OCI-LY7 (cell line): Measurements from ENCODE around the gene TOP1. TPM values are rescaled to one million over a fixed set of nuclear protein-coding genes. Genes with fewer than 3 reads are reported as not detected.

Experiments used
- BruUV-seq: library from RNA; stranded (reverse); fragments of 400-500 nt; replicated peaks from 2 replicates; lab custom pipeline; 2021; lab: Mats Ljungman, UMichigan
- CTCF ChIA-PET: fragments of 300-600 bp; sonication (Branson Sonifier 250); formaldehyde crosslinking; loops from one replicate; lab custom pipeline; 2022; ENCODE audit warnings: antibody characterized with exemption; ENCODE audit not compliant: unreplicated experiment; lab: Charles Lee
- POLR2A ChIA-PET: fragments of 300-600 bp; sonication (Branson Sonifier 250); formaldehyde crosslinking; loops from one replicate; lab custom pipeline; 2022; ENCODE audit warnings: antibody characterized with exemption; lab: Charles Lee
- DNase-seq: peaks from one replicate; pipeline ENCODE4 v3.0.0-alpha.2; 2015; ENCODE audit warnings: low spot score
- H2AFZ ChIP-seq: fragments of 200-600 bp; sonication (generic), shearing (Covaris generic); 2 replicates; pipeline ENCODE4 v1.6.1; 2014; ENCODE audit warnings: mild to moderate bottlenecking, antibody characterized with exemption, low read length, moderate library complexity
- H3K27ac ChIP-seq: fragments of 200-600 bp; sonication (generic); 2 replicates; pipeline ENCODE4 v1.5.1; 2014; ENCODE audit warnings: mixed run types, low read depth, mild to moderate bottlenecking, moderate library complexity, low read length, inconsistent platforms; ENCODE audit not compliant: poor library complexity, severe bottlenecking
- H3K36me3 ChIP-seq: fragments of 200-600 bp; sonication (generic); 2 replicates; pipeline ENCODE4 v1.6.1; 2014; ENCODE audit warnings: mild to moderate bottlenecking, antibody characterized with exemption, low read length, moderate library complexity, mixed read lengths; ENCODE audit not compliant: insufficient read depth
- H3K4me1 ChIP-seq: fragments of 200-600 bp; sonication (generic); 2 replicates; pipeline ENCODE4 v1.5.1; 2014; ENCODE audit warnings: mild to moderate bottlenecking, low read length; ENCODE audit not compliant: insufficient read depth, poor library complexity, severe bottlenecking
- H3K4me2 ChIP-seq: fragments of 200-600 bp; sonication (generic); 2 replicates; pipeline ENCODE4 v1.6.1; 2014; ENCODE audit warnings: mild to moderate bottlenecking, low read length
- H3K4me3 ChIP-seq: fragments of 200-600 bp; sonication (generic); 2 replicates; pipeline ENCODE4 v1.5.1; 2014; ENCODE audit warnings: mild to moderate bottlenecking, low read depth, low read length; ENCODE audit not compliant: poor library complexity, severe bottlenecking
- H3K79me2 ChIP-seq: fragments of 200-600 bp; sonication (generic); 2 replicates; pipeline ENCODE4 v1.6.1; 2016; ENCODE audit warnings: low read depth, mild to moderate bottlenecking, low read length, moderate library complexity, mixed read lengths; ENCODE audit not compliant: insufficient read depth
- H3K9me2 ChIP-seq: fragments of 200-600 bp; sonication (generic); 2 replicates; pipeline ENCODE4 v1.6.1; 2016; ENCODE audit warnings: mild to moderate bottlenecking, low read length, mixed read lengths; ENCODE audit not compliant: insufficient read depth
- H3K9me3 ChIP-seq: fragments of 200-600 bp; sonication (generic); 2 replicates; pipeline ENCODE4 v1.6.1; 2014; ENCODE audit warnings: mild to moderate bottlenecking, mixed run types, low read length, mixed read lengths
- H4K20me1 ChIP-seq: fragments of 200-600 bp; sonication (generic); 2 replicates; pipeline ENCODE4 v1.6.1; 2014; ENCODE audit warnings: mild to moderate bottlenecking, antibody characterized with exemption, low read length, moderate library complexity, mixed read lengths; ENCODE audit not compliant: insufficient read depth
- CTCF ChIP-seq: fragments of 200-600 bp; sonication (generic); conservative IDR thresholded peaks from 2 replicates; pipeline ENCODE4 v1.5.1; 2014; ENCODE audit warnings: mild to moderate bottlenecking, antibody characterized with exemption, low read length, moderate library complexity, mixed read lengths
- EZH2phosphoT487 ChIP-seq: fragments of 200-600 bp; sonication (generic); IDR thresholded peaks from 2 replicates; pipeline ENCODE4 v1.6.1; 2018; ENCODE audit warnings: low read depth, borderline replicate concordance, mild to moderate bottlenecking, mixed run types, antibody characterized with exemption, low read length, moderate library complexity, mixed read lengths
- intact Hi-C: fragments of 100-400 bp; cut with micrococcal nuclease; formaldehyde crosslinking; loops from one replicate; pipeline ENCODE4 v1.10.0; 2022; ENCODE audit not compliant: unreplicated experiment
- total RNA-seq, 2 experiments: library from RNA; depleted of rRNA in 1 of 2; stranded (reverse); fragments of >200 nt in 1 of 2; shearing (Covaris generic) in 1 of 2; gene quantifications; 2 replicates each; pipeline ENCODE4 v1.2.3, GENCODE V29; 2014 to 2022

Gene TOP1
- total RNA-seq, 2 experiments from 2014 or later, result 44.6 to 200 TPM

GRCh38 chr20:41006126-41006935, 22.3 kb upstream of the TOP1 start:
- peak overlapping the region; percentile 68 for H3K27ac ChIP-seq

GRCh38 chr20:41006936-41007474, 21.6 kb upstream of the TOP1 start:
- H3K27ac ChIP-seq, result peak overlapping the region; percentile 8

More at GRCh38 chr20:41006126-41006935, 22.3 kb upstream of the TOP1 start:
- H3K36me3 ChIP-seq, result peaks cover 26% of the 10 kb centered on the region
- no peak overlapping the region for H3K4me2 ChIP-seq
- intact Hi-C loops, result no loop called here
- H3K79me2 ChIP-seq, result no peaks in the 10 kb centered on the region
- no peak for TF ChIP-seq CTCF
- no peak for TF ChIP-seq EZH2phosphoT487
- ChIA-PET CTCF (interaction anchor here (0.6 to 2.2 kb wide), 3 partner anchors 11 to 65 kb away, joined by 3 to 10 read pairs (median 3); no protein-coding TSS in a partner anchor), POLR2A (interaction anchor here (0.6 to 11.8 kb wide), 6 partner anchors 8 to 1938 kb away, joined by 3 to 302 read pairs (median 4); no protein-coding TSS in a partner anchor)
- BruUV-seq, result no TSS peak
- peaks cover 87% of the 10 kb centered on the region for H3K4me1 ChIP-seq
- no peaks in the 10 kb centered on the region for H3K9me2 ChIP-seq
- peak; percentile 71 for DNase-seq
- peaks cover 30% of the 10 kb centered on the region for H3K9me3 ChIP-seq
- H2AFZ ChIP-seq, result no peak overlapping the region
- no peaks in the 10 kb centered on the region for H4K20me1 ChIP-seq
- H3K4me3 ChIP-seq, result no peak overlapping the region

More at GRCh38 chr20:41006936-41007474, 21.6 kb upstream of the TOP1 start:
- CTCF ChIA-PET, result no interaction called here
- Histone ChIP-seq H3K36me3 (peaks cover 26% of the 10 kb centered on the region), H3K79me2 (no peaks in the 10 kb centered on the region), H3K4me1 (peaks cover 87% of the 10 kb centered on the region), H3K9me2 (no peaks in the 10 kb centered on the region), H3K9me3 (peaks cover 30% of the 10 kb centered on the region), H4K20me1 (no peaks in the 10 kb centered on the region), H2AFZ (no peak overlapping the region), H3K4me2 (no peak overlapping the region), H3K4me3 (no peak overlapping the region)
- intact Hi-C loops, result no loop called here
- no peak for TF ChIP-seq CTCF
- DNase-seq, result no peak
- POLR2A ChIA-PET, result interaction anchor here (1.3 to 11.8 kb wide), 2 partner anchors 14 to 39 kb away, joined by 4 to 302 read pairs; no protein-coding TSS in a partner anchor
- no TSS peak for BruUV-seq
